22Rv1 (cell line): ENCODE measurements around the gene SECTM1.

Experiments
- ZFX ChIP-seq: fragments of 450-650 bp; IDR thresholded peaks from 2 replicates; pipeline ENCODE4 v1.6.1; 2017; ENCODE audit warnings: antibody characterized with exemption, borderline replicate concordance
- TF ChIP-seq, protein P1 (sequence below): fragments of 450-650 bp; IDR thresholded peaks from 2 replicates; pipeline ENCODE4 v1.5.1; 2017; ENCODE audit warnings: mild to moderate bottlenecking

DNA sequence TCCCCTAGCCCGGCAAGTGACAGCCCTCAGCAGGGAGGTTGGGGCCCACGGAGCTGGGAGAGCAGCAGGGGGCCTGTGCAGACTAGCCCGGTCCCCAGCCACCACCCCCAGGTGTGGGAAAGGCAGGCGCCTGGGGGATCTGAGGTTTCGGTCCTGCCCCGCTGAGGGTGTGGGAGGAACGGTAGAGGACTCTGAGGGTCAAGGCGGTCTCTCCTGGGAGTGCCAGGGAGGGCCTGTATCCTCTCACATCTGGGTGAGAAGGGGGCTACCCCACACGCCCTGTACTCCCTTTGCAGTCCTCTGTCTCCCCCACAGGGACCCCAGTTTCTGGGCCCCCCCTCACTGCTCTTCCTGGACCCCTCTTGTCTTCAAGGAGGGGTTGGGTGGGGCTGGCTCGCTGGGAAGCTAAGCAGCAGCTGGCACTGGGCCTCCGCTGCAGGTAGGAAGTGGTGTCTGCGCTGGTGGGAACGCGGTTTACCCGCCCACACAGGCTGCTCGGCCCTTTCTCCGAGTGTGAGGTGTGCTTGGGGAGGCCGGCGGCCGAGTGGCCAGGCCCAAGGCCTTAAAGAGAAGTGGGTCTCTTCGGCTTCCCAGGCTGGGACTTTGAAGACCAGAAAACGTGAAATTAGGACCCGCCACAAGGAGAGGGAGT lies 31.5 kb downstream of the SECTM1 start:
- TF ChIP-seq, protein P1, sequence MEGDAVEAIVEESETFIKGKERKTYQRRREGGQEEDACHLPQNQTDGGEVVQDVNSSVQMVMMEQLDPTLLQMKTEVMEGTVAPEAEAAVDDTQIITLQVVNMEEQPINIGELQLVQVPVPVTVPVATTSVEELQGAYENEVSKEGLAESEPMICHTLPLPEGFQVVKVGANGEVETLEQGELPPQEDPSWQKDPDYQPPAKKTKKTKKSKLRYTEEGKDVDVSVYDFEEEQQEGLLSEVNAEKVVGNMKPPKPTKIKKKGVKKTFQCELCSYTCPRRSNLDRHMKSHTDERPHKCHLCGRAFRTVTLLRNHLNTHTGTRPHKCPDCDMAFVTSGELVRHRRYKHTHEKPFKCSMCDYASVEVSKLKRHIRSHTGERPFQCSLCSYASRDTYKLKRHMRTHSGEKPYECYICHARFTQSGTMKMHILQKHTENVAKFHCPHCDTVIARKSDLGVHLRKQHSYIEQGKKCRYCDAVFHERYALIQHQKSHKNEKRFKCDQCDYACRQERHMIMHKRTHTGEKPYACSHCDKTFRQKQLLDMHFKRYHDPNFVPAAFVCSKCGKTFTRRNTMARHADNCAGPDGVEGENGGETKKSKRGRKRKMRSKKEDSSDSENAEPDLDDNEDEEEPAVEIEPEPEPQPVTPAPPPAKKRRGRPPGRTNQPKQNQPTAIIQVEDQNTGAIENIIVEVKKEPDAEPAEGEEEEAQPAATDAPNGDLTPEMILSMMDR, result no peak
- TF ChIP-seq ZFX, result no peak
